Liver (tissue), 9 donors: ENCODE measurements around the gene C2CD5. TPM values are rescaled to one million over a fixed set of nuclear protein-coding genes. Genes with fewer than 3 reads are reported as not detected.
A peak's percentile ranks its signal among the peaks of the same experiment; 100 is the strongest.

Experiments
- DNase-seq: peaks from one replicate; pipeline ENCODE4 v3.0.0-alpha.2; 2017; ENCODE audit warnings: low spot score
- H3K27ac ChIP-seq, 2 donors: one replicate each; pipeline ENCODE4 v1.7.0; 2013; ENCODE audit warnings: inconsistent platforms in 2 of 2, low read length in 2 of 2, control low read depth in 1 of 2, low read depth in 1 of 2, mild to moderate bottlenecking in 1 of 2
- H3K27me3 ChIP-seq, 4 donors: one replicate each; pipeline versions ENCODE4 v1.6.1 to v1.7.0; 2013; ENCODE audit warnings: low read length in 3 of 4, inconsistent platforms in 1 of 4, mild to moderate bottlenecking in 1 of 4, moderate library complexity in 1 of 4; ENCODE audit not compliant: control insufficient read depth in 4 of 4, insufficient read depth in 4 of 4
- H3K36me3 ChIP-seq, 4 donors: one replicate each; pipeline versions ENCODE4 v1.6.1 to v1.7.0; 2013; ENCODE audit warnings: low read length in 3 of 4, mild to moderate bottlenecking in 3 of 4, low read depth in 1 of 4, moderate library complexity in 1 of 4; ENCODE audit not compliant: control insufficient read depth in 4 of 4, insufficient read depth in 3 of 4
- H3K4me1 ChIP-seq, 4 donors: one replicate each; pipeline versions ENCODE4 v1.6.1 to v1.7.0; 2013; ENCODE audit warnings: low read length in 3 of 4, mild to moderate bottlenecking in 3 of 4, moderate library complexity in 1 of 4; ENCODE audit not compliant: control insufficient read depth in 4 of 4, insufficient read depth in 4 of 4
- H3K4me3 ChIP-seq, 3 donors: one replicate each; pipeline versions ENCODE4 v1.6.1 to v1.7.0; 2013; ENCODE audit warnings: low read length in 3 of 3, control low read depth in 1 of 3, low read depth in 1 of 3, mild to moderate bottlenecking in 1 of 3
- H3K9ac ChIP-seq, 2 donors: one replicate each; pipeline ENCODE4 v1.7.0; 2013; ENCODE audit warnings: low read length in 2 of 2, mild to moderate bottlenecking in 2 of 2, moderate library complexity in 2 of 2, control low read depth in 1 of 2, low read depth in 1 of 2
- H3K9me3 ChIP-seq, 4 donors: one replicate each; pipeline versions ENCODE4 v1.6.1 to v1.7.0; 2013; ENCODE audit warnings: low read length in 3 of 4; ENCODE audit not compliant: control insufficient read depth in 4 of 4
- EGR1 ChIP-seq, 2 donors: IDR thresholded peaks; 2 replicates each; pipeline ENCODE4 v1.6.1; 2016 to 2018; ENCODE audit warnings: antibody characterized with exemption in 2 of 2, low read depth in 2 of 2
- FOXA1 ChIP-seq: IDR thresholded peaks from 2 replicates; pipeline ENCODE4 v1.6.1; 2016; ENCODE audit warnings: antibody characterized with exemption
- FOXA2 ChIP-seq: IDR thresholded peaks from 2 replicates; pipeline ENCODE4 v1.6.1; 2016; ENCODE audit warnings: antibody characterized with exemption
- GABPA ChIP-seq, 2 donors: IDR thresholded peaks in 1 of 2; conservative IDR thresholded peaks in 1 of 2; 2 replicates each; pipeline ENCODE4 v1.6.1; 2016; ENCODE audit warnings: antibody characterized with exemption in 2 of 2, mild to moderate bottlenecking in 1 of 2, moderate library complexity in 1 of 2
- HNF4A ChIP-seq, 2 donors: conservative IDR thresholded peaks; 2 replicates each; pipeline ENCODE4 v1.6.1; 2016; ENCODE audit warnings: antibody characterized with exemption in 2 of 2, mild to moderate bottlenecking in 2 of 2
- HNF4G ChIP-seq: IDR thresholded peaks from 2 replicates; pipeline ENCODE4 v1.6.1; 2016; ENCODE audit warnings: antibody characterized with exemption
- JUND ChIP-seq, 2 donors: IDR thresholded peaks; 2 replicates each; pipeline ENCODE4 v1.6.1; 2016; ENCODE audit warnings: antibody characterized with exemption in 2 of 2
- NR2F2 ChIP-seq: IDR thresholded peaks from 2 replicates; pipeline ENCODE4 v1.6.1; 2016; ENCODE audit warnings: antibody characterized with exemption
- RAD21 ChIP-seq, 2 donors: IDR thresholded peaks; 2 replicates each; pipeline ENCODE4 v1.6.1; 2016; ENCODE audit warnings: antibody characterized with exemption in 2 of 2, mild to moderate bottlenecking in 2 of 2
- RXRA ChIP-seq, 2 donors: IDR thresholded peaks; 2 replicates each; pipeline ENCODE4 v1.6.1; 2017 to 2018; ENCODE audit warnings: antibody characterized with exemption in 2 of 2, mild to moderate bottlenecking in 1 of 2
- SP1 ChIP-seq: IDR thresholded peaks from 2 replicates; pipeline ENCODE4 v1.6.1; 2018; ENCODE audit warnings: antibody characterized with exemption, mild to moderate bottlenecking
- TAF1 ChIP-seq: conservative IDR thresholded peaks from 2 replicates; pipeline ENCODE4 v1.6.1; 2016; ENCODE audit warnings: antibody characterized with exemption, mild to moderate bottlenecking
- YY1 ChIP-seq: IDR thresholded peaks from 2 replicates; pipeline ENCODE4 v1.6.1; 2016; ENCODE audit warnings: antibody characterized with exemption, mild to moderate bottlenecking
- WGBS: extraction: QIAGEN DNeasy Blood & Tissue Kit; methylation state at CpG from one replicate; pipeline ENCODE4 v1.1.7; 2013; 5-methylcytosine and 5-hydroxymethylcytosine counted together
- polyA plus RNA-seq, 2 donors: library from polyadenylated mRNA; stranded (reverse) in 1 of 2; unstranded in 1 of 2; fragments of 200-250 nt in 1 of 2; fragments of >200 nt in 1 of 2; fragmentation: Nextera tagmentation in 1 of 2; extraction: Ambion mirVana in 1 of 2; gene quantifications; one replicate each; pipeline versions ENCODE4 v1.2.1 to v1.2.3, GENCODE V29; 2013 to 2015
- total RNA-seq, 2 donors: library from RNA; depleted of rRNA; stranded (reverse); fragments of >200 nt; gene quantifications; one replicate each; pipeline ENCODE4 v1.2.3, GENCODE V29; 2014
- TF ChIP-seq, protein P1 (sequence below): IDR thresholded peaks from 2 replicates; pipeline ENCODE4 v1.6.1; 2016; ENCODE audit warnings: antibody characterized with exemption, mild to moderate bottlenecking
- TF ChIP-seq, protein P2 (sequence below): IDR thresholded peaks from 2 replicates; pipeline ENCODE4 v1.6.1; 2016; ENCODE audit warnings: antibody characterized with exemption
- TF ChIP-seq, protein P3 (sequence below): IDR thresholded peaks from 2 replicates; pipeline ENCODE4 v1.6.1; 2016; ENCODE audit warnings: antibody characterized with exemption
- TF ChIP-seq, protein P4 (sequence below): IDR thresholded peaks from 2 replicates; pipeline ENCODE4 v1.6.1; 2016; ENCODE audit warnings: antibody characterized with exemption
- TF ChIP-seq, protein P5 (sequence below): fragments of 150-350 bp; IDR thresholded peaks from 2 replicates; pipeline ENCODE4 v1.5.1; 2017; ENCODE audit warnings: improper control_type of control experiment, low read depth, low read length; ENCODE audit not compliant: missing input control
- donor health status: healthy.
- donor health status: healthy.
- donor health status: healthy.
- donor health status: healthy.
- donor health status: healthy.

Gene C2CD5
- total and polyA plus RNA-seq, 4 donors: 5.8 to 25.0 (median 13.2) TPM

DNA sequence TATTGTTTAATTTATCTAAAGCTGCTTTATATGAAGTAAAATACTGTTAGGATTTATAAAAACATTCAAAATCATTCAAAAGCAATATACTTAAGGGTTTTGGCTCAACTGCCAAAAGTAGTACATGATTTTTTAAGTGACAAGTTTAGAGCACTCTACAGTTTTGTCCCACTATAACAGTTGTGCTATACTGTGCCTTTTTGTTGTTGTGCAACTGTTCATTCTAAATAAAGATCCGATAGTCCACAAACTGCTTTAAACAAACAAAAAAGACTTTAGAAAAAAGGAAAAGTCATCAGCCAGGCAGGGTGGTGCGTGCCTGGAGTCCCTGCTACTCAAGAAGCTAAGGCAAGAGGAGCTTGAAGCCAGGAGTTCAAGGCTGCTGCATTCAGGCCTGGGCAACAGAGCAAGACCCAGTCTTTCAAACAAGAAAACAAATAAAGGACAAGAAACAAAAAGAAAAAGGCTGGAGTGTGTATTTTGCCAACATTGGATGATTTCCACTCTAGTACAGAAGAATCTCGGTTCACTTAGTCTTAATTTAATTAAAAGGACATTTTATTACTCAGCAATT is 7.3 kb downstream of the C2CD5 start:
- Histone ChIP-seq H3K27ac (no peak overlapping the region), H3K9ac (no peak overlapping the region), H3K4me1 (peaks cover 0 to 5% (median 2%) of the 10 kb centered on the region in 4 donors), H3K4me3 (no peak overlapping the region), H3K27me3 (no peaks in the 10 kb centered on the region), H3K36me3 (peaks cover 2 to 10% (median 5%) of the 10 kb centered on the region in 4 donors), H3K9me3 (no peaks in the 10 kb centered on the region)
- 55% methylated on average over 3 of the region's 3 CpGs for WGBS
- TF ChIP-seq, protein P1, sequence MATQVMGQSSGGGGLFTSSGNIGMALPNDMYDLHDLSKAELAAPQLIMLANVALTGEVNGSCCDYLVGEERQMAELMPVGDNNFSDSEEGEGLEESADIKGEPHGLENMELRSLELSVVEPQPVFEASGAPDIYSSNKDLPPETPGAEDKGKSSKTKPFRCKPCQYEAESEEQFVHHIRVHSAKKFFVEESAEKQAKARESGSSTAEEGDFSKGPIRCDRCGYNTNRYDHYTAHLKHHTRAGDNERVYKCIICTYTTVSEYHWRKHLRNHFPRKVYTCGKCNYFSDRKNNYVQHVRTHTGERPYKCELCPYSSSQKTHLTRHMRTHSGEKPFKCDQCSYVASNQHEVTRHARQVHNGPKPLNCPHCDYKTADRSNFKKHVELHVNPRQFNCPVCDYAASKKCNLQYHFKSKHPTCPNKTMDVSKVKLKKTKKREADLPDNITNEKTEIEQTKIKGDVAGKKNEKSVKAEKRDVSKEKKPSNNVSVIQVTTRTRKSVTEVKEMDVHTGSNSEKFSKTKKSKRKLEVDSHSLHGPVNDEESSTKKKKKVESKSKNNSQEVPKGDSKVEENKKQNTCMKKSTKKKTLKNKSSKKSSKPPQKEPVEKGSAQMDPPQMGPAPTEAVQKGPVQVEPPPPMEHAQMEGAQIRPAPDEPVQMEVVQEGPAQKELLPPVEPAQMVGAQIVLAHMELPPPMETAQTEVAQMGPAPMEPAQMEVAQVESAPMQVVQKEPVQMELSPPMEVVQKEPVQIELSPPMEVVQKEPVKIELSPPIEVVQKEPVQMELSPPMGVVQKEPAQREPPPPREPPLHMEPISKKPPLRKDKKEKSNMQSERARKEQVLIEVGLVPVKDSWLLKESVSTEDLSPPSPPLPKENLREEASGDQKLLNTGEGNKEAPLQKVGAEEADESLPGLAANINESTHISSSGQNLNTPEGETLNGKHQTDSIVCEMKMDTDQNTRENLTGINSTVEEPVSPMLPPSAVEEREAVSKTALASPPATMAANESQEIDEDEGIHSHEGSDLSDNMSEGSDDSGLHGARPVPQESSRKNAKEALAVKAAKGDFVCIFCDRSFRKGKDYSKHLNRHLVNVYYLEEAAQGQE: no peak
- TF ChIP-seq HNF4A (conservative IDR thresholded peaks at IDR 0.05): peak in 1 of 2 donors; percentile 9
- DNase-seq: no peak

DNA sequence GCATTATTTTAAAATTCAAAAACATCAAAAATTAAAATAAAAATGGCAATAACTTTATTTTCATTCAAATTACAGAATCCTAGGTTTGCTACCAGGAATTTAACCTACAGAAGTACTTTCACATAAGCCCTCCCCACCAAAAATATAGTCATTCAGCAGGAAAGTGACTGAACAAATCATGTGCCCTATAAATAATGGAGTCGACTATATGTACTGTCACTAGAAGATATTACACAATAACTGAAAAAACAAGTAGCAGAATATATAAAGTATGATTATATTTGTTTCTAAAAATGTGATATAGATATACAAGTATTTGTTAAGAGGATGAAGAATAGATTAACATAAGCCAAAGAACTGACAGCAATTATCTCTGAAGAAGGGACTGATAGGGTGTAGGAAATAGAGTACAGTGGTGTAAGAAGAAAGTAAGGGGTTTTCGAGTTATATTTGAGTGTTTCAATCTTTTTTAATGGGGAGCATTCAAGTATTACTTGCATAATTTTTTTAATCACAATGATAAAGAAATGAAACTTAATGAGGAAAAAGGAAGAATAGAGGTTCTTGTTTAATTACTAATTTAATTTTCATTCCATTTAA is 7.9 kb downstream of the C2CD5 start:
- Histone ChIP-seq H3K9ac (no peak overlapping the region), H3K36me3 (peaks cover 2 to 10% (median 6%) of the 10 kb centered on the region in 4 donors), H3K4me1 (peaks cover 0 to 5% (median 2%) of the 10 kb centered on the region in 4 donors), H3K4me3 (no peak overlapping the region), H3K27me3 (no peaks in the 10 kb centered on the region), H3K27ac (no peak overlapping the region), H3K9me3 (no peaks in the 10 kb centered on the region)
- TF ChIP-seq SP1: no peak
- no peak for TF ChIP-seq HNF4A (conservative IDR thresholded peaks at IDR 0.05)
- TF ChIP-seq, protein P2, sequence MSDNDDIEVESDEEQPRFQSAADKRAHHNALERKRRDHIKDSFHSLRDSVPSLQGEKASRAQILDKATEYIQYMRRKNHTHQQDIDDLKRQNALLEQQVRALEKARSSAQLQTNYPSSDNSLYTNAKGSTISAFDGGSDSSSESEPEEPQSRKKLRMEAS: no peak
- TF ChIP-seq GABPA (IDR thresholded peaks at IDR 0.05 in 1 of 2, conservative IDR thresholded peaks at IDR 0.05 in 1 of 2): no peak
- no peak for TF ChIP-seq JUND (IDR thresholded peaks at IDR 0.05)
- no peak for TF ChIP-seq EGR1 (IDR thresholded peaks at IDR 0.05; ENCODE audit: low read depth in 2 of 2)
- TF ChIP-seq RAD21 (IDR thresholded peaks at IDR 0.05): no peak
- no peak for TF ChIP-seq HNF4G
- TF ChIP-seq RXRA (IDR thresholded peaks at IDR 0.05): no peak
- TF ChIP-seq NR2F2: no peak
- no peak for TF ChIP-seq FOXA1
- TF ChIP-seq, protein P1: no peak
- TF ChIP-seq FOXA2: no peak
- no peak for TF ChIP-seq YY1
- TF ChIP-seq, protein P3, sequence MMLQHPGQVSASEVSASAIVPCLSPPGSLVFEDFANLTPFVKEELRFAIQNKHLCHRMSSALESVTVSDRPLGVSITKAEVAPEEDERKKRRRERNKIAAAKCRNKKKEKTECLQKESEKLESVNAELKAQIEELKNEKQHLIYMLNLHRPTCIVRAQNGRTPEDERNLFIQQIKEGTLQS: no peak
- TF ChIP-seq TAF1: no peak
- TF ChIP-seq, protein P4, sequence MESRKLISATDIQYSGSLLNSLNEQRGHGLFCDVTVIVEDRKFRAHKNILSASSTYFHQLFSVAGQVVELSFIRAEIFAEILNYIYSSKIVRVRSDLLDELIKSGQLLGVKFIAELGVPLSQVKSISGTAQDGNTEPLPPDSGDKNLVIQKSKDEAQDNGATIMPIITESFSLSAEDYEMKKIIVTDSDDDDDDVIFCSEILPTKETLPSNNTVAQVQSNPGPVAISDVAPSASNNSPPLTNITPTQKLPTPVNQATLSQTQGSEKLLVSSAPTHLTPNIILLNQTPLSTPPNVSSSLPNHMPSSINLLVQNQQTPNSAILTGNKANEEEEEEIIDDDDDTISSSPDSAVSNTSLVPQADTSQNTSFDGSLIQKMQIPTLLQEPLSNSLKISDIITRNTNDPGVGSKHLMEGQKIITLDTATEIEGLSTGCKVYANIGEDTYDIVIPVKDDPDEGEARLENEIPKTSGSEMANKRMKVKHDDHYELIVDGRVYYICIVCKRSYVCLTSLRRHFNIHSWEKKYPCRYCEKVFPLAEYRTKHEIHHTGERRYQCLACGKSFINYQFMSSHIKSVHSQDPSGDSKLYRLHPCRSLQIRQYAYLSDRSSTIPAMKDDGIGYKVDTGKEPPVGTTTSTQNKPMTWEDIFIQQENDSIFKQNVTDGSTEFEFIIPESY: no peak
- TF ChIP-seq, protein P5, sequence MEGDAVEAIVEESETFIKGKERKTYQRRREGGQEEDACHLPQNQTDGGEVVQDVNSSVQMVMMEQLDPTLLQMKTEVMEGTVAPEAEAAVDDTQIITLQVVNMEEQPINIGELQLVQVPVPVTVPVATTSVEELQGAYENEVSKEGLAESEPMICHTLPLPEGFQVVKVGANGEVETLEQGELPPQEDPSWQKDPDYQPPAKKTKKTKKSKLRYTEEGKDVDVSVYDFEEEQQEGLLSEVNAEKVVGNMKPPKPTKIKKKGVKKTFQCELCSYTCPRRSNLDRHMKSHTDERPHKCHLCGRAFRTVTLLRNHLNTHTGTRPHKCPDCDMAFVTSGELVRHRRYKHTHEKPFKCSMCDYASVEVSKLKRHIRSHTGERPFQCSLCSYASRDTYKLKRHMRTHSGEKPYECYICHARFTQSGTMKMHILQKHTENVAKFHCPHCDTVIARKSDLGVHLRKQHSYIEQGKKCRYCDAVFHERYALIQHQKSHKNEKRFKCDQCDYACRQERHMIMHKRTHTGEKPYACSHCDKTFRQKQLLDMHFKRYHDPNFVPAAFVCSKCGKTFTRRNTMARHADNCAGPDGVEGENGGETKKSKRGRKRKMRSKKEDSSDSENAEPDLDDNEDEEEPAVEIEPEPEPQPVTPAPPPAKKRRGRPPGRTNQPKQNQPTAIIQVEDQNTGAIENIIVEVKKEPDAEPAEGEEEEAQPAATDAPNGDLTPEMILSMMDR: no peak
- no peak for DNase-seq
- 71% methylated on average over 2 of the region's 2 CpGs for WGBS
